MM.1S (cell line): ENCODE data around the gene COMT.

ENCODE experiments used
- CTCF ChIP-seq: fragments of 300-600 bp; sonication (generic); IDR thresholded peaks from 2 replicates; pipeline ENCODE4 v1.5.1; 2016; ENCODE audit warnings: antibody characterized with exemption, low read length, mixed read lengths
- EZH2 ChIP-seq: fragments of 300-600 bp; sonication (generic); optimal IDR thresholded peaks from 2 replicates; pipeline ENCODE3; 2017; ENCODE audit warnings: low read depth, mild to moderate bottlenecking, antibody characterized with exemption, low read length, mixed read lengths

- TF ChIP-seq CTCF (no peak), EZH2 (no peak)
Measured at GRCh38 chr22:19986011-19986409, 44.4 kb downstream of the COMT start.
